Measurements from ENCODE around the gene KCNQ1.

The KCNQ1 gene

GRCh38 chr11:2662430-2663299 is 217.9 kb downstream of the KCNQ1 start:
- H3K4me3 ChIP-seq (ENCODE audit: low read depth, low read length), result no peak overlapping the region
- DNase-seq (ENCODE audit: low read depth), result no peak

- no peak overlapping the region for H3K4me3 ChIP-seq (ENCODE audit: low read depth, low read length)
- DNase-seq (ENCODE audit: low read depth), result no peak
Observed at GRCh38 chr11:2663506-2663905, 218.7 kb downstream of the KCNQ1 start.

DNA sequence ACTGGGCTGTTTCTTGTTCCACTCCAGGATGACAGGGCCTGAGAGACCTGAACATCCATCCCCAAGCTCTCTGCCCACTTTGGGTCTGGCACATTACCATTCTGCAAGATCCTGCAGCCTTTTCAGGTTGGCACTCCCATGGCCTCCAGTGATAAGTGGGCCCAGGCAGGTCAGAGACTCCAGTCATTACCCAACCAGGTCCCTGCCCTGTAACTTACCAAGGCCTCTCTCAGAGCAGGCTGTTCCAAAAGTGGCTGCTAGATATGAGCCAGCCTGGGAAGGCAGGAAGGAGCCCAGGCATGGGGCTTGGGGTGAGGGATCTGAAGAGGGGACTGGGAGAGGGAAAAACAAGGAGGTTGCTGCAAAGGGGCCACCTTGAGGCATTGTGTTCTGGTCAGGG is 219.1 kb downstream of the KCNQ1 start:
- no peak for DNase-seq (ENCODE audit: low read depth)
- no peak overlapping the region for H3K4me3 ChIP-seq (ENCODE audit: low read depth, low read length)

DNA sequence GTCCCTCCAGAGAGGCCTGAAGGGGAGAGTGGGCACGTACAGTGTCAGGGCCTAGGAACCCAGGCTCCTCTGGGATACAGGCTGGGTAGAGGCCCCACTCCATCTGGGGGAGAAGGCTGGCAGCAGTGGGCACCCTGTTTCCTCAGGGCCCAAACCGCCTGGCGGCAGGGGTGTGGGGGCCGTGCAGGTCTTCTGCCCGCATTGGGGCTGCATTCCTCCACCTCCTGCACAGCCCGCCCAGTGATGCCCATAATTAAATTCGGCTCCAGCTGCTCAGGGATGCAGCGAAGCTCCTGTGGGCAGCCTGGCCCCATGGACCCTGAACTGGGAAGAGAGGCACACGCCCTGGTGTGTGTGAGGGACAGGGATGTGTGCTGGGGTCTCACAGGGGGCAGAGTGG is 219.6 kb downstream of the KCNQ1 start:
- DNase-seq (ENCODE audit: low read depth), result no peak
- H3K4me3 ChIP-seq (ENCODE audit: low read depth, low read length), result no peak overlapping the region

DNA sequence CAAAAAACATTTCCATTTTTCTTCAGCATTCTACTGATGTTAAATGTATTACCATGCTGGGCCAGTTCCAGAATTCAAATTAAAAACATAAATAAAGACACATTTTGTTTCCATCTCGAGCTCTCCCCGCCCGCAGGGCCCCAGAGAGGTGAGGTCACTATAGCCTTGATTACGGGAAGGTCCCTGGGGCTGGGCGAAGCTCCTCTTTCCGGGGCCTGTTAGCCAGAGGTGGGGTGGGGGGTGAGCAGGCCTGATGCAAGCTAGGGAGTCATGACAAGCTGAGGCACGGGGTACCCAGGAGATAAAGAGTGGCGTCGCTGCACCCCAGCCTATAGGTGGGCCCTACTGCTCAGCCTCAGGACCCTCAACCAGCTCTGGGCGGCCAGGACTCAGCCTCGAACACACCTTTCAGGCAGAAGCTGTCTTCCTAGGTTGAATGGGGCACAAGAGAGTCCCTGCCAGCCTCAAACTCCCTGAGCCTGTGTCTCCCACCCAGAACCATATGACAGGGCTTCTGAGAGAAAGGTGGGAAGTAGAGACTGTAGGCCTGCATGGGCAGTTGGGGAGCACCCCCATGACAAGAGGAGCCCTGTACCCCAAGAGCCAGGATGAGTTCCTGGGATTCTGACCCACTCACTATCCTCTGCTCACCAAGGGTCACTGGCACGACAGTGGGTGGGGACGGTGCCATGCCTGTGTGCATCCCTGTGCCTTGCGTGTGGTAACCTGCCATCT is 220.2 kb downstream of the KCNQ1 start:
- DNase-seq (ENCODE audit: low read depth), result no peak

DNA sequence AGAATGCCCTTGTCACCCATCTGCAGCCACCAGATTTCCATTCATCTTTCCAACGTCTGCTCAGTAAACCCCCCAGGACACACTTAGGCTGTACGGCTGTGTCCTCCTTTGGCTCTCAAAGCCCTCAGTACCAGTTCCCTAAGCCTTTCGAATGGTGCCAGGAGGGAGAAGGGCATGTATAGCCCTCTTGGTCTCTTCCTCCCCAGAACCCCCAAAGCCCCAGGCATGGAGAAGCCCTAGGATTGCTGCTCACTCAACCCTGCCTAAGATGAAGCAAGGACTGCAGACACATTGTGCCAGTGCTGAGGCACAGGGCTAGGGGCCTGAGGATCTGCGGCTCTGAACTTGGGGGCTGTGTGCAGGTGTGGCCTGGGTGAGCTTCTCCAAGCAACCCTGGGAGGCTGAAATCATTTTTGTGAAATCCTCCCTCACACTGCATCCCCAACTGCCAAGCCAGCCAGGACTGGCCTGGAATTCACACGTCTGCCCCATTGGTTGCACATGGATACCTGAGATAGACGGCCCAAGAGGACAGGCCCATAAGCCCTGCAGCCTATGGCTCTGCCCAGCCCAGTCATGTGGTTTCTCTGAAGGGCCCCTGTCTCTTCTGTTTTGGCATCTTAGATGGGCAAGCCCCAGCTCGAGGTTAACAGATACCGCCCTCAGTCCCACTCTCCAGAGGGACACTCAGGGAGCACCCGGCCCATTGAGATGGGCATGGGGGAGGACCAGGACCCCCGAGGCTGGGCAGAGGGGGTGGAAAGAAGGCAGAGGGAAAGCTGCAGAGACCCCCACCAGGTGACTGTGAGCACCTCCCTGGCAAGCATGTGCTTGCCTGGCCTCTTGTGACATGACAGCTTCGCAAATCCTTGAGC is 221.0 kb downstream of the KCNQ1 start:
- no peak for DNase-seq (ENCODE audit: low read depth)
- H3K4me3 ChIP-seq (ENCODE audit: low read depth, low read length), result no peak overlapping the region

More for the DNA sequence above, 220.2 kb downstream of the KCNQ1 start:
- no peak overlapping the region for H3K4me3 ChIP-seq (ENCODE audit: low read depth, low read length)

DNA sequence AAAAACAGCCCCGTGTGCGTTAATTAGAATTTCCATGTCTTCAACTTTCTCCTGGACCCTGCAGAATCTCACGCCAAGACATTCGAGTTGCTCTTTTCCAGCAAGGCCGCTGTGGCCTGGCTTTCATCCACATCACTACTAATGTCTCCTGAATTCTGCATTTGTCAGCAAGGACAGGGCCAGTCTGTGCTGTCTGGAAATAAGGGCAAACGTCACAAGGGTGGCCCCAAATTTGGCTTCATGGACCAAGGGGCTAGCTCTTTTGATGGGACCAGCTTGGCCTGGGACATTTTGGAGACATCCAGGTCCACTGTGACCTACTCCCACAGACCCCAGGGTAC is 221.6 kb downstream of the KCNQ1 start:
- H3K4me3 ChIP-seq (ENCODE audit: low read depth, low read length), result no peak overlapping the region
- DNase-seq (ENCODE audit: low read depth), result no peak

- no peak for DNase-seq (ENCODE audit: low read depth)
- no peak overlapping the region for H3K4me3 ChIP-seq (ENCODE audit: low read depth, low read length)
Observed at GRCh38 chr11:2666828-2667570, 222.2 kb downstream of the KCNQ1 start.

GRCh38 chr11:2667940-2668339 is 223.1 kb downstream of the KCNQ1 start:
- DNase-seq (ENCODE audit: low read depth), result no peak
- no peak overlapping the region for H3K4me3 ChIP-seq (ENCODE audit: low read depth, low read length)

- no peak for DNase-seq (ENCODE audit: low read depth)
Observed at GRCh38 chr11:2668876-2669275, 224.1 kb downstream of the KCNQ1 start.

DNA sequence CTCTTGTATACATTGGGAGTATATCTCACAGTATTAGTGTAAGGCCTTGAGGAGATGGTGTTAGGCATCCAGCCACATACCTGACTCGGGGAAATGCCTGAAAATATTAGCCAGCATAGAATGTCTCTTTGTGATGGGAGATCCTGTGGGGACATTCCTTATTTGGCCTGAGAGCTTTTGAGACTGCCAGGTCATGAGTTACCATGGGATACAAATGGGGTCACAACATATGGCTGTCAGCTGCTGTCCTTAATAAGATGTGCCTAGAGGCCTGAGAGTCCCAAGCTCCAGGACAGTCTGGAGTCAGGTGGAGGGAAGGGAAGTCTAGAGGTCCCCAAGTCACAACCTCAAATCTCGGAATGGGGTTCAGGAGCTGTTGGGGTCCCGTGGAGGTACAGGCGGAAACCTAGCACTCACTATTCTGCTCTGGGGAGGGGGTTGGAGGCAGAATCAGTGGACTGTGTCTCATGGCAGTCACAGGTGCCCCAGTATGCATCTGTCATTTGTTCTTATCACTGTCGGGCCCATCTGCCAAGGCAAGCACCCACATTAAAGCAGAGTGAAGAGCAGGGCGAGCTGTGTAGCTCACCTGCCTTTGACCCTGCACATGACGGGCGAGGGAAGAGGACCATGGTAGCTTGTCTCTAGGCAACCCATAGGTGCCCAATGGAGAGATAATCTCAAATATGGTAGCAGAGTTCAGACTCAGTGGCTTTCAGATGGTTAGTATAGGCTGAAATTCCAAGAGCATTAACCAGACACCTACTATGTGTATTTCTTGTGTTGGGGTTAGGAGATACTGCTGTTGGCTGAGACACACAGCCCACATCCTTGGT is 225.0 kb downstream of the KCNQ1 start:
- no peak for DNase-seq (ENCODE audit: low read depth)
- H3K4me3 ChIP-seq (ENCODE audit: low read depth, low read length), result no peak overlapping the region

More at GRCh38 chr11:2668876-2669275, 224.1 kb downstream of the KCNQ1 start:
- H3K4me3 ChIP-seq (ENCODE audit: low read depth, low read length), result no peak overlapping the region

GRCh38 chr11:2670541-2671100 is 225.8 kb downstream of the KCNQ1 start:
- no peak for DNase-seq (ENCODE audit: low read depth)
- H3K4me3 ChIP-seq (ENCODE audit: low read depth, low read length), result no peak overlapping the region

DNA sequence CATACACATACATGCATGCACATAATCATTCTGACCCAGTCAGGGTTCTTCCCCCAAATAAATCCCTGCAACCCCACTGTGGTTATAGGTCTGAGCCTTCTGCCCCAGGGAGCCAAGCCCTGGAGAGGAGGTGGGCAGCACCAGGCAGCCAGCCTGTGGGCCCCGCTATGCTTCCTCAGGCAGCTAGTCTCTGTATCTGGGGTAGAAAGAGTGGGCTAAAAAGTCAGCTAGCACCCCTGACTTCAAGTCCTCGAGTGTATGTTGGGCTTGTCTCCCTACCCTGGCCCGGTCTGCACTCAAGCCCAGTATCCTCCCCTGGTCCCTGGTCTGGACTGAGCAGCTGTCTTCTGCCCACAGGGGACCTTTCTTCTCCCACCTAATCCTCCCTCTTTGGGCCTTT is 226.9 kb downstream of the KCNQ1 start:
- H3K4me3 ChIP-seq (ENCODE audit: low read depth, low read length), result no peak overlapping the region
- DNase-seq (ENCODE audit: low read depth), result no peak

DNA sequence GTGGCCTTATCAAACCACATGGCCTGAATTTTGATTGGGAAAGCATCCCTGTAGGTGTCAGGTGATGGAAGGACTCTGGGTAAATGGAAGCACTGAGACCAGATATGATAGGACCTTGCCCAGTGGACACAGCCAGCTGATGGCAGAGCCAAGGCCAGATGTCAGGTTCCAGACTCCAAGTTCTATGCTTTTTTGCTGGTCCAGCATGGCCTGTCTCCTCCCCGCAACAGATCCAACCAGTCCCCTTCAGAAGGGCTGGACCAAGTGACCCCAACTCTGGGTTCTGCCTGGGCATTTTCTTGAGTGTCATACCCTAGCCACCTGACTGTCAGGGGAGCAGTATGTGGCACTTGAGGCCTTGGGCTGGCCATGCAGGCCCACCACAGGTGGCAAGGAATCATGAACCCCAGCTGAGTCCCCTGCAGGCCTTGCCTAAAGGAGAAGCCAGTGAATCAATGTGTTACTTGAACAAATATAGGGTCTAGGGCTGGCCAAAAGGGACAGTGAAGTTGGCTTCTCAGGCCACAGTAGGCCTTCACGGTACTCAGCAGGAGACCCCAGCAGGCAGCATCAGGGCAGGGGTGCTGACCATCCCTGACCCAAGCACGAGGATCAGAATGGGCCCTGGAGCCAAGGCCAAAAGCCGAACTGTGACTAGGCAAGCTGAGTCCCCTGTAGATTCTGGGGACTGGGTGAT is 227.9 kb downstream of the KCNQ1 start:
- no peak for DNase-seq (ENCODE audit: low read depth)
- H3K4me3 ChIP-seq (ENCODE audit: low read depth, low read length), result no peak overlapping the region

DNA sequence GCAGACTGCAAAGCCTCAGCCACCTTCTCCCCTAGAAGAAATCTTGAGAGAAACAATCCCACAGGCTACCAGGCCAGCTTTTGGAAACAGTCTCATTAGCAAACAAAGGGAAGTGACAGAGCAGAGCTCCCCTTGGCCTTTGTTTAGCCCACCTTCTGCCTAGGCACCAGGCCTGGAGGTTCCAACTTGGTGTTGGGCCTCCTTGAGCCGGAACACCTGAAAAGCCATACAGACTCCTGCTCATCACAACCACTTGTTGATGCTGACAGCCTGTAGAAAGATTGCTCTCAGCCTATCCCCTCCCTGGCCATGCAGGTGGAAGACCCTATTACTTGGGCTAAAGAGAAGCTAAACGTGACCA is 228.4 kb downstream of the KCNQ1 start:
- DNase-seq (ENCODE audit: low read depth), result no peak
- H3K4me3 ChIP-seq (ENCODE audit: low read depth, low read length), result no peak overlapping the region

DNA sequence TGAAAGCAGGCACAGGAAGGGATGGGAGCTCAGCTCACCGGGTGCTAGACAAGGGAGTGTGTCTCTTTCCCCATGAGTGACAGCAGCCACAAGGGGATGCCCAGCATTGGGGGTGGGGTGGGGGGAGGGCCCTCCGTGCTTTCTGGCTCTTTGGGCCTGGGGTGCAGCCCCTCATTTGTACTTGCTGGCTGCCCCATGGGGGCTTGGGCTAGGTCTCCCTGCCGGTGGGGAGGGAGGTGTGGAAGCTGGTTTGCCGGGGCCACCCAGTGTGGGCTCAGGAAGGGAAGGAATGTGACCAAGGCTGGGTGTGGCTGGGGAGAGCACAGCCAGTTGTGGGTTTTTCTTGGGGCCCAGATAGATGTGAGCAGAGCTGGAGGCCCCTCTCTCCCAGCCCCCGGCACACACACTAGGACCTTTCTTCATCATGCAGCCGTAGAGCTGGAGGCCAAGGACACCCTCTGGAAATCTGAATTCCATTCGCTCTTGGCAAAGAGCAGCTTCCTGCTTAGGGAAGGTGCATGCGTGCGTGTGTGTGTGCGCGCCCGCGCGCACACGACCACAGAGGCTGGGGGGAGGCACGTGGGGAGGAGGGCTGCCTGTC is 229.2 kb downstream of the KCNQ1 start:
- no peak overlapping the region for H3K4me3 ChIP-seq (ENCODE audit: low read depth, low read length)
- no peak for DNase-seq (ENCODE audit: low read depth)

DNA sequence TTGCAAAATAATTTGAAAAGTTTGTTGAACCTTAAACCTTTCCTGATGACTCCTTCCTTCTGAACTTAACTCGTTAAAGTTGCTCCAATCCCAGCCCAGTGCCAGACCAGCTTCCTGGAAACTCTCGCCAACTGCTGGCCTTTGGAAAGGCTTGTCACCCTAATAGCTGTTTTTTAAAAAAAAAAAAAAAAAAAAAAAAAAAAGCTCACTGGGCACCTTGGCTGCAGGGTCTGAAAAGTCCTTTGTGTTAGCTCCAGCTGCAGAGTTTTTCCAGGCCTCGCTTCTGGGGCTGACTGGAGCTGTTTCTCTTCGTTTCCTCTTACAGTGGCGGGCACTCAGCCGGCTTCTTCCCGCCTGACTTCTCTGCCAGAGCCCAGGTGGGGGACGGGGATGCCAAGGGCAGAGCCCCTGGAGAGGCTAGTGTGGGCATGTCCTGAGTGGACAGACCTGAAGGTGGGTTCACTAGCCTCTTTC is 229.9 kb downstream of the KCNQ1 start:
- DNase-seq (ENCODE audit: low read depth), result no peak
- H3K4me3 ChIP-seq (ENCODE audit: low read depth, low read length), result no peak overlapping the region

All from skeletal muscle cell (primary cell).